Fibroblast of the aortic adventitia (primary cell): Measurements from ENCODE around the gene PLEKHA8. TPM values are rescaled to one million over a fixed set of nuclear protein-coding genes. Genes with fewer than 3 reads are reported as not detected.

ENCODE experiments used
- DNase-seq: peaks from one replicate; pipeline ENCODE4 v3.0.0-alpha.2; 2010; ENCODE audit warnings: low read depth
- H3K4me3 ChIP-seq: 2 replicates; pipeline ENCODE4 v1.5.1; 2011; ENCODE audit warnings: low read depth, mild to moderate bottlenecking, control low read depth, low read length, moderate library complexity
- CTCF ChIP-seq: IDR thresholded peaks from 2 replicates; pipeline ENCODE4 v1.5.1; 2011; ENCODE audit warnings: mild to moderate bottlenecking, low read length, control low read depth, inconsistent platforms; ENCODE audit not compliant: insufficient read depth
- total RNA-seq: library from RNA; depleted of rRNA; stranded (reverse); fragments of >200 nt; gene quantifications from 2 replicates; pipeline ENCODE4 v1.2.3, GENCODE V29; 2012; ENCODE audit warnings: low replicate concordance

Gene PLEKHA8
- total RNA-seq, 1 donor, result 10.6 TPM

- H3K4me3 ChIP-seq, result no peak overlapping the region
- no peak for TF ChIP-seq CTCF
- no peak for DNase-seq
These were observed 25.1 kb upstream of the PLEKHA8 start for GRCh38 chr7:30003098-30003497.

GRCh38 chr7:30005464-30005863 lies 22.7 kb upstream of the PLEKHA8 start:
- no peak overlapping the region for H3K4me3 ChIP-seq
- no peak for DNase-seq
- TF ChIP-seq CTCF, result no peak

DNA sequence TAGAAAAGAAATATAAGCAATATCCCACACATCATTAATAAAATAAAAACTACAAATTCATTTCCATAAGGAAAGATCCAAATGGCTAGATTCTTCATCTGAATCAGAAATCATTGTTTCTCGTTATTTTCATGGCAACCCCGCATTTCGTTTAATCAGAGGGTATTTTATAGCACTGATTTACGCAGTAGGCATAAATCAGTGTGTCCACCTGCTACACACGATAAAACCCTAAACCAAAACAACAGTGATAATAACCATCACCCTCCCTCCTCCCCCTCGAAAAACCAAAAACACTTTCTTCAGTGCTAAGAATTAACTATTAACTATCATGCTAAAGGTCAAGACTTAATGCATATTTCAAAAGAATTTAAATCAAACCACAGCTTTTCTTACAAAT lies 18.2 kb upstream of the PLEKHA8 start:
- no peak for DNase-seq
- no peak for TF ChIP-seq CTCF
- no peak overlapping the region for H3K4me3 ChIP-seq

DNA sequence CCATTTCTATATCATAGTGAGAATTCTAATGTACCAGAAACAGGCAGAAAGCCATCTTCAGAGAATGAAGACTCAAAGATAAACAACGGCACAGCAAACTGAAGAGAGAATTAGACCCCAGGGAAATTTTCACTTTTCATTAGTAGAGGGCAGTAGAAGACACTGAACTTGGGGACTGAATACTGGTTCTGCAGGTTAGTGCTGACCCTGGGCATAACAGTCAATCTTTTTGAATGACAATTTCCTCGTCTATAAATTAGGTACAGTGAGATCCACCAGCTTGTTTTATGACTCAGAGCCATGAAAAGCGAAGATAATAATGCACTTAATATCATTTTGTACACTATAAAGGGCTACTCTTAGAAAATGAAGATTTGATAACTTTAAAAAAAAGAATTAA lies 15.5 kb upstream of the PLEKHA8 start:
- H3K4me3 ChIP-seq, result no peak overlapping the region
- no peak for TF ChIP-seq CTCF
- no peak for DNase-seq

DNA sequence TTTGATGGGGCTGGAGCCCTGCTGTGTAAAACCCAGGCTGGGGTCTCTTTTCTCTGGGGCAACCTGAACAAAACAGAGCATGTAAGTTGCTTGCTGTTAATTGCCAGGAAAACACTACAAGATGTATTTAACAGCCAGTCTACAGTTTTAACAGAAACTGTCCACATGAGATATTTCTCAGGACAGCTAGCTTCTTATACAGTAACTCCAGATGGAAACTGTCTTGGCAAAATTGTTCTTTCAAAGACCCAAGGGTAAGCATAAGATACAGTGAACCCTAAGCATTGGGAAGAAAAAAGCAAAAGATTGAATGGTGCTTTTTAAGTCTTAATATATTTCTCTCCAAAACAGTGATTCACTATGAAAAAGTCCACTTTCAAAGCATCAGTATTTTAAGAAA lies 9.8 kb upstream of the PLEKHA8 start:
- DNase-seq, result no peak
- no peak overlapping the region for H3K4me3 ChIP-seq
- TF ChIP-seq CTCF, result no peak

GRCh38 chr7:30019387-30019786 lies 8.8 kb upstream of the PLEKHA8 start:
- no peak overlapping the region for H3K4me3 ChIP-seq
- peak; percentile 11 for TF ChIP-seq CTCF
- no peak for DNase-seq

GRCh38 chr7:30019960-30020359 lies 8.3 kb upstream of the PLEKHA8 start:
- no peak for TF ChIP-seq CTCF
- H3K4me3 ChIP-seq, result no peak overlapping the region
- DNase-seq, result no peak
